GM18526 (cell line): ENCODE data around the gene ACACB.

Source experiments
- POLR2A ChIP-seq: IDR thresholded peaks from 3 replicates; pipeline ENCODE4 v1.6.1; 2011; ENCODE audit not compliant: insufficient read length; ENCODE audit errors: extremely low read depth

Gene ACACB

GRCh38 chr12:109232731-109233130 lies 116.3 kb downstream of the ACACB start:
- no peak for TF ChIP-seq POLR2A

GRCh38 chr12:109234012-109234411 lies 117.6 kb downstream of the ACACB start:
- TF ChIP-seq POLR2A = no peak

DNA sequence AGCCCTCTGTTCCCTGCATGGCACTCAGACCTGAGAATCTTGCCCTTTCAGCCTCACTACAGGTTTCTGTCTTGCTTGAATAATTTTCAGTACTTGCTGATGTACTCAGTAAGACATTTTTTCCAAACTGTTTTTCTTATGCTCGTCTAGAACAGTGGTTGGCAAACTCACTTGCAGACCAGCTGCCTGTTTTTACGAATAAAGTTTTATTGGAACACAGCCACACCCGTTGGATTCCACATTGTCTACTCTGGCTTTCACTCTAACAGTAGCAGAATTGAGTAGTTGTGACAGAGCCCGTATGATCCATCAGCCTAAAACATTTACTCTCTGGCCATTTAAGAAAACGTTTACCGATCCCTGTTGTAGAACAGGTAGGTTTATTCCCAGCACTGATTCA lies 119.9 kb downstream of the ACACB start:
- no peak for TF ChIP-seq POLR2A

GRCh38 chr12:109239179-109239578 lies 122.8 kb downstream of the ACACB start:
- no peak for TF ChIP-seq POLR2A

GRCh38 chr12:109239691-109240090 lies 123.3 kb downstream of the ACACB start:
- TF ChIP-seq POLR2A = no peak

DNA sequence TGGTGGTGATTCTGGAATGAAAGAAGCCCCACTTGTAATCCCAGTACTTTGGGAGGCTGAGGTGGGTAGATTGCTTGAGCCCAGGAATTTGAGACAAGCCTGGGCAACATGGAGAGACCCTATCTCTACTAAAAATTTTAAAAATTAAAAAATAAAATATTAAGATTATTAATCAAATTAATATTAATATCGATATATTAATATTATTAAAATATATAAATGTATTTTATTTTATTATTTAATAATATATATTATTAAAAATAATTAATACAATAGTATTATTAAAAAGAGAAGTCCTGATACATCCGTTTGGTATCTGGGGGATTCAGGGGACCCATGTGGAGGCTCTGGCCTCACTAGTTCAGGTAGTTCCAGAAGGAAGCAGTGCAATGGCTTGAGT lies 124.0 kb downstream of the ACACB start:
- no peak for TF ChIP-seq POLR2A

DNA sequence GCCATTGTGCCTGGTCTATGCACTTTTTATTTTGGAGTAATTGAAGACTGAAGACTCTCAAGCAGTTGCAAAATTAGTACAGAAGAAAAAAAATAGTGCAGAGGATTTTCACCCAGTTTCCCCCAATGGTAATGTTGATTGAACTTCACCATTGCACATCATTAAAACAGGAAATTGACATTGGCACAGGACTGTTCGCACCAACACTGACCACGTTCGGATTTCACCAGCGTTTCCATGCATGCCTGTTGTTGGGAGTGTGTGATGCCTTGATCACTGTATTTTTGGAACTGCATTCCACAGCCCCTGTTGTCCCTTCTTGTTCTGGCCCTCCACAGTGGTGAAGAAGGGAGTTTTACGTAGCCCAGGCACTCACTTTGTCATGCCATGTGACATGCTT lies 125.5 kb downstream of the ACACB start:
- TF ChIP-seq POLR2A = no peak

DNA sequence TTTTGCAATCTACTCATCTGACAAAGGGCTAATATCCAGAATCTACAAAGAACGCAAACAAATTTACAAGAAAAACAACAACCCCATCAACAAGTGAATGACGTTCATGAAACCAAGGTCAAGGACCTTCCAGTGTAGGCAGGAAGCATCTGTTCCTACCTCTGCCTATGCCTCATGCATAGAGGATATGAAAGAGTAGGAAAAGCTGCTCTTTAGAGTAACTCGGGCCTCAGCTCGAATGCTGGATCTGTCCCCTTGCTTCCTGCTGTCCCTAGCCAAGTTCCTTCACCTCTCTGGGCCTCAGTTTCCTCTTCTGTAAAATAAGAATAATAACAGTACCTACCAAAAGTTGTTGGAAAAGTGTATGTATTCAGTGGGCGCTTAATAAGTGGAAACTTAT lies 127.7 kb downstream of the ACACB start:
- TF ChIP-seq POLR2A = no peak

- no peak for TF ChIP-seq POLR2A
Measured at GRCh38 chr12:109246221-109246620, 129.8 kb downstream of the ACACB start.

DNA sequence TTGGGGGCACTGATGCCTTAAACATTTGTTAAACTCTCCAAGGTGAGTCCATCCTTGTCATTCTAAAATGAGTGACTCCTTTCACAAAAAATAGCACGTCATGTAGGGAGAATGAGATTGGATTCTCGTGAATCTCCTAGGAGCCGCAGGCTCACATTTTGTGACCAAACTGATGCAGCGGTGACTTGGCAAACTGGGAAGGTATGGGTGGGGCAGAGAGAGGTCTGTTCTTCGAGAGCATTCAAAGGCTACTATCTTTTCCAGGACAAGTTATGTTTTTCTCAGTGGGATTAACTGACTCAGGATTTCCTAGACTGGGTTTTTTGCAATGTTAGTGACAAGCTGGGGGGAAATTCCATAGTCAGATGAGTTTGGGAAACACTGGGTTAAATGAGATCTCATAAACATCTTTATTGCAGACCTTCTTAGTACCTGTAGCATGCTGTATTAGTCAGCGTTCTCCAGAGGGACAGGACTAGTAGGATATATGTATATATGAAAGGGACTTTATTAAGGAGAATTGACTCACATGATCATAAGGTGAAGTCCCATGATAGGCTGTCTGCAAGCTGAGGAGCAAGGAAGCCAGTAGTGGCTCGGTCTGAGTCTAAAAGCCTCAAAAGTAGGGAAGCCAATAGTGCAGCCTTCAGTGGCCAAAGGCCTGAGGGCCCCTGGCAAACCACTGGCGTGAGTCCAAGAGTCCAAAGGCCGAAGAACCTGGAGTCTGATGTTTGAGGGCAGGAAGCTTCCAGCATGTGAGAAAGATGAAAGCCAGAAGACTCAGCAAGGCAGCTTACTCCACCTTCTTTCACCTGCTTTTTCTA lies 131.7 kb downstream of the ACACB start:
- TF ChIP-seq POLR2A = no peak

- TF ChIP-seq POLR2A = no peak
Measured at GRCh38 chr12:109250523-109250922, 134.1 kb downstream of the ACACB start.

DNA sequence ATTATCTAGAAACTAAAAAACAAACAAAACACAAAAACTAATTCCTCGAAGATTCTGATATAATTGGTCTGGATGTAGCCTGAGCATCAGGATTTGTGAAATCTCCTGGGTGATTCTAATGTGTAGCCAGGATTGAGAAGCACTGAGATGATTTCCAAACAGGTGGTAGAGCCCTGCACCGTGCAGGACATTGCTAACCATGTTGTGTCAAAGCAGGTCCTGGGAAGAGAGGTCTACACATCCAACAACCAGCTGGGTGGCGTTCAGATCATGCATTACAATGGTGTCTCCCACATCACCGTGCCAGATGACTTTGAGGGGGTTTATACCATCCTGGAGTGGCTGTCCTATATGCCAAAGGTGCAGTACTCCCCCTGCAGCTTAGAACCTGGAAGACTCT lies 136.4 kb downstream of the ACACB start:
- TF ChIP-seq POLR2A = no peak

DNA sequence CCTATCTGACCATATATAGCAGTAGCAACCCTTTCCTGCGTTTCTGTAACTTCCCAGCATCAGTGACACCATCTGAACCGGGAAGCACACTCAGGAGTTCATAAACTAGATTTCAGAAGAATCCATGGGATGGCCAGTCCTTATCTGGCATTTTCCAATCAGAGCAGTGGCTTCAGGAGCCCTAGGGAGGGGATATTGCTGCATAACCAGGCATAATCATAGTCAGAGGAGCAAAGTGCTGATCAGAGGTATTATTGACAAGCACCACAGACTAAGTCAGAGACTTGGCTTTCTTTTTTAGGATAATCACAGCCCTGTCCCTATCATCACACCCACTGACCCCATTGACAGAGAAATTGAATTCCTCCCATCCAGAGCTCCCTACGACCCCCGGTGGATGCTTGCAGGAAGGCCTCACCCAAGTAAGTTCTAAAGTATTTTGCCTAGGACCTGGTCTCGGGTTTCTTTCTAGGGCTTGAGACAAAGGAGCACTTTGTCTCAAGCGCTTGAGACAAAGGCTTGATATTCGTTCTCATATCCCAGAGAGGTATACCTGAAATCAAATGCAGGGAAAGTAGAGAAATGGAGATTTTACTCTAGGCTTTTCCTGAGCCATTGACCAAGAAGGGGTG lies 137.6 kb downstream of the ACACB start:
- no peak for TF ChIP-seq POLR2A

DNA sequence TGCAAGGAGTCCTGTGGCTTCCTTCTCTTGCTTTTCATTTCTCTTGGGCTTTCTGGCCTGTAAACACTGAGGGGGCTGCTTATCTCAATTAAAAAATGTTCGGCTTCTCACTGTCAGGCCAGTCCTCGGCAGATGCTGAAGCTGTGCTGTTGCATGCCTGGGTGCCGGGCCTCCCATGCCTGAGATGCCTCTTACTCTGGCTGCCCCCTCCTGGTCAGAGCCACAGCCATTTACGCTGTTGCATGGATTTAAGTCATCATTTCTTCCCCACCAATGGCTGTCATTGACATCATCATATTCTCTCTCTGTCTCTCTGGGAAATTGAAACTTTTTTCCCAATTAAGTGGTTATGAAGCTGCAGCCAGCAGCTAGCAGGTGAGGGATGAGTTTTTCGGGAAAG lies 139.0 kb downstream of the ACACB start:
- TF ChIP-seq POLR2A = no peak

DNA sequence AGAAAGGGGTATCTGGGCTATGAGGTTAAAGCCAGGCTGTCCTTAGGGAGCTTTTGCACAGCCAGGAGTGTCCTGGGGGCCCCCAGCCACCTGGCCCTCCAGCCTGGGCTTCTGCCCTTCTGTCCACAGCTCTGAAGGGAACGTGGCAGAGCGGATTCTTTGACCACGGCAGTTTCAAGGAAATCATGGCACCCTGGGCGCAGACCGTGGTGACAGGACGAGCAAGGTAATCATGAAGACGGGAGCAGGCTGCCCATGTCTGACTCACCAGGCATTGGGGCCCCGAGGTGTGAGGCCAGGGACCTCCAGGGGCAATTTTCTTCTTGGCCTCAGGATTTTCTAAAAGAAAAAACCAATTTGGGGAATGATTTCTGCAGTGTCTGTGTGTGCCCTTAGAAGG lies 139.6 kb downstream of the ACACB start:
- no peak for TF ChIP-seq POLR2A

- no peak for TF ChIP-seq POLR2A
Measured at GRCh38 chr12:109258201-109258600, 141.8 kb downstream of the ACACB start.
